CD4-positive, alpha-beta T cell treated with Interleukin-4 for 4 hours (primary cell): ENCODE data around the gene PRPF6.
"Not testable (repeated sequence)": the region's sequence is repeated elsewhere in the genome, so short reads cannot be mapped to it uniquely, and the experiment has no call there.

Experiments
- DNase-seq: peaks from one replicate; pipeline ENCODE4 v3.0.0-alpha.2; 2020

The PRPF6 gene

GRCh38 chr20:63961664-63962425 is 19.1 kb upstream of the PRPF6 start:
- no peak for DNase-seq

GRCh38 chr20:63962426-63963347 is 18.2 kb upstream of the PRPF6 start:
- DNase-seq: no peak

- no peak for DNase-seq
Observed at GRCh38 chr20:63963348-63963741, 17.6 kb upstream of the PRPF6 start.

GRCh38 chr20:63963784-63964301 is 17.1 kb upstream of the PRPF6 start:
- no peak for DNase-seq

GRCh38 chr20:63964412-63964811 is 16.5 kb upstream of the PRPF6 start:
- no peak for DNase-seq

DNA sequence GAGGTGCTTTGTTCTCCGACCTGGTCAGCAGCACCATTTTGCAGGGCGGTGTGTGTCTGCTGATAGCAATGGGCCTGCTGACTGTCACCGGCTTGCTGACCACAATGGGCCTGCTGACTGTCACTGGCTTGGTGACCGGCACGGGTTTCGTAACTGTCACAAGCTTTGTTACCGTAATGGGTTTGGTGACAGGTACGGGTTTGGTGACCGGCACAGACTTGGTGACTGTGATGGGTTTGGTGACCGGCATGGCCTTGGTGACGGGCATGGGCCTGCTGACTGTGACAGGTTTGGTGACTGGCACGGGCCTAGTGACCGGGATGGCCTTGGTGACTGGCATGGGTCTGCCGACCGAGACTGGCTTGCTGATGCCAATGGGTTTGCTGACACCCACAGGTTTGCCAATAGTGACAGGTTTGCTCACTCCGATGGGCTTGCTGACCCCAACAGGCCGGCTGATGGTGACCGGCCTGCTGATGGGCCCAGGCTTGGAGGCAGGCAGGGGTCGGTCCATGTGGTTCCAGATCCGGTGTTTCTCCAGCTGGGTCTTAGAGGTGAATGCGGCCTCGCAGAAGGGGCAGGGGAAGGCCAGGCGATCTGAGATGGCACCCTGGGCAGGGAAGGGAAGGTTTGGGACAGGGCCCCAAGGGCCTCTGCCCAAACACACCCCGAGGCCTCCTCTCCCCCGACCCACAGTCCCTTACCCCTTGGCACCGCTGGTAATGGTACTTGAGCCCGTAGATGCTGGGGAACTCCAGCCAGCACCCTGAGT is 14.6 kb upstream of the PRPF6 start:
- DNase-seq: no peak

- DNase-seq: no peak
Observed at GRCh38 chr20:63966944-63967322, 14.0 kb upstream of the PRPF6 start.

DNA sequence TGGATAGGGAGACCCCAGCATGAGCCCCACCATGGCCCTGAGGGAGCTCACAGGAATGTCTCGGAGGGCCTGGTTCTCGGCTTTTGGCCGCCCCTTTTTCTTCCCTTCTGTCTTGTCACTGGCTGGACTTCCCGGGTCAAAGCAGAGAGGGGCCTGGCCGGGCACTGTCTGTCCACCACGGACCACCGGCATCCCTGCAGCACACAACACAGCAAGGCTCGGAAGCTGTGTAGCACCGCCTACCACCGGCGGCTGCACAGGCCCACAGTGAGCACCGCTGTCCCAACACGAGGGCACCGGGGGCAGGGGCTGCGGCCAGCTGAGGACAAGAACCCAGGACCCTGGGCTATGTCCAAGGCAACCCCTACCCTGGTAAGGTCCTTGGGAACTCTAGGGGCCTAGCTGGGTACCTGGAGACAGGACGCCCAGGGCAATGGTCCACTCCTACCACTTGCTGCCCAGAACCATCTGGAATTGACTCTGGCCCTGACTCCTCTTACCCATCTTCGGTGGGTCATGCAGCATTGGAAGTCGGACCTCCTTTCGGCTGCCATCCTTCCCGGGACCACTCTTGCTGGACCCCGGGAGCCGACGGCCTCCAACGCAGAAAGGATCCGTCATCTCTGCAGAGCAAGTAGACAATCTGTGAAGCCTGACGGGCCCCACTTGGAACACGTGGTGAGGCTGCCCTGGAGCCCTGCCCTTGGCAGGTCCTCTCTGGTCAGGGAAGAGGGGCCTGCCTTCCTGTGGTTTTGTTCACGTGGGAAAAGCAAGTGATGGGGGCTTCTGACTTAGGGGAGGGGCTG is 13.4 kb upstream of the PRPF6 start:
- no peak for DNase-seq

DNA sequence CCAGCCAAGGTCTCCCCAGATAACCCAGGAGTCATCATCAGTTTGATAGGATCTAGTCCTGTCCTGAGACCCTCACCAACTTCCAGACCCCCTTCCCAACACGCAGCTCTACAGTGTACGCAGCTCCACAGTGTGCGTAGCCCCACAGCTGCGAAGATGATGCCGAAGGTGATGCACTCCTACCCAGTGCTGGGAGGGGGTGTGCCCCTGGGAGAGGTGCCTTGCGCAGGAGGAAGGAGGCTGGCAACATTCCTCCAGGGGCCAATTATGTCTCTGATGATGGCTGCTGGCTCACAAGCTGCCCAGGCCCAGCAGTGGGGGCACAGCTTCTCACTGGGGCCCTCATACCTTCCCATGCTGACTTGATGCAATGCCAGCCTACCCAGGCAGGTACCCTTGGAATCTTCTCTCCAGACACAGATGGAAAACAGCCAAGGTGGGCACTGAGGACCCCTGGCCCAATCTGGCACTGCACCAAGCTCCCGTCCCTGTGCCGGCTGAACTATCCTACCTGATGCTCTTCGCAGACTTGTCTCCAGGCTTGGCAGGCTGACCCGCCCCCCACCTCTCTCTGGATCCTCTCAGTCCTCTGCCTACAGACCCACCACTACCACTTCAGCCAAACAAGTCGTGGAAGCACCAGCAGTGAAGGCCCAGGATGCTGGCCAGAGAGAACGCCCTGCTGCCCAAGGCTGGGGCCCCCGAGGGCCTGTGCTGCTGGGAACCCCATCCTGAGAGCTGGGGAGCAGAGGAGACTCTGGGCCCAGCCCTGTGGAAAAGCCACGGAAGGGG is 12.6 kb upstream of the PRPF6 start:
- no peak for DNase-seq

GRCh38 chr20:63968928-63969760 is 11.8 kb upstream of the PRPF6 start:
- no peak for DNase-seq

- peak; percentile 56 for DNase-seq
Observed at GRCh38 chr20:63969838-63970713, 10.9 kb upstream of the PRPF6 start, which contains the start of gene ZNF512B. TSS of gene ZNF512B (minus strand) at chr20:63969930. CDS start at chr20:63967950, 1,980 bp downstream.

GRCh38 chr20:63970714-63971431 is 10.1 kb upstream of the PRPF6 start:
- DNase-seq: no peak

DNA sequence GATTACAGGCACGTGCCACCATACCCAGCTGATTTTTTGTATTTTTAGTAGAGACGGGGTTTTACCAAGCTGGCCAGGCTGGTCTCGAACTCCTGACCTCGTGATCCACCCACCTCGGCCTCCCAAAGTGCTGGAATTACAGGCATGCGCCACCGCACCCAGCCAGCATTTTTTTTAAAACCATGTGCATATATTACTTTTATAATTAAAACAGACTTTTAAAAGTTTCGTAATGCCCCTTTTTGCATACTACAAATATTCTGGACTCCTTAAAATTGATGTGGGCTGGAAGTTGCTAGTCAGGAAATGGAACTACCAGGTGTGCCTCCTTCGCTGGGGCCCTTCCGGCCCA is 9.0 kb upstream of the PRPF6 start:
- not testable (repeated sequence) for DNase-seq

GRCh38 chr20:63972312-63973159 is 8.4 kb upstream of the PRPF6 start:
- no peak for DNase-seq

DNA sequence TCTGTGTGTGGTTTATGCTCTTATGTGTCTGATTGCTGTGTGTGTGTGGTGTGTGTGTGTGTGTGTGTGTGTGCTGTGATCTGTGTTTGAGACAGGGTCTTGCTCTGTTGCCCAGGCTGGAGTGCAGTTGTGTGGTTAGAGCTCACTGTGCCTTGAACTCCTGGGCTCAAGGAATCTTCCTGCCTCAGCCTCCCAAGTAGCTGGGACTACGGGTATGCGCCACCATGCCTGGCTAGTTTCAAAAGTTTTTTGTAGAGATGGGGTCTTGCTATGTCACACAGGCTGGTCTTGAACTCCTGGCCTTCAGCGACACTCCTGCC is 7.8 kb upstream of the PRPF6 start:
- no peak for DNase-seq

- DNase-seq: peak; percentile 61
Observed at GRCh38 chr20:63973636-63974401, 7.1 kb upstream of the PRPF6 start.
